SU-DHL-6 (cell line): ENCODE results near the gene GLMP.

Source experiments
- H2AFZ ChIP-seq: fragments of 200-600 bp; sonication (generic); 2 replicates; pipeline ENCODE4 v1.6.1; 2014; ENCODE audit warnings: low read depth, mild to moderate bottlenecking, moderate library complexity, mixed read lengths, antibody characterized with exemption, low read length; ENCODE audit not compliant: severe bottlenecking
- H3F3A ChIP-seq: fragments of 200-600 bp; shearing (Covaris generic); 2 replicates; pipeline ENCODE4 v1.6.0; 2016; ENCODE audit warnings: antibody characterized with exemption, mild to moderate bottlenecking; ENCODE audit not compliant: insufficient read depth
- H3K27ac ChIP-seq: fragments of 200-600 bp; sonication (generic); 2 replicates; pipeline ENCODE4 v1.5.1; 2016; ENCODE audit warnings: low read depth, mild to moderate bottlenecking, low read length, moderate library complexity, mixed read lengths
- H3K27me3 ChIP-seq: fragments of 200-600 bp; sonication (generic), shearing (Covaris generic); 2 replicates; pipeline ENCODE4 v1.6.0; 2014; ENCODE audit warnings: mild to moderate bottlenecking, low read length
- H3K36me3 ChIP-seq: fragments of 200-600 bp; sonication (generic); 2 replicates; pipeline ENCODE4 v1.6.1; 2014; ENCODE audit warnings: mild to moderate bottlenecking, low read length, mixed read lengths
- H3K4me2 ChIP-seq: fragments of 300-600, 200-600 bp; shearing (Covaris generic), sonication (generic); 2 replicates; pipeline ENCODE4 v1.6.0; 2014; ENCODE audit warnings: low read length, low read depth, mild to moderate bottlenecking; ENCODE audit not compliant: poor library complexity, severe bottlenecking
- H3K4me3 ChIP-seq: fragments of 200-600 bp; sonication (generic); 2 replicates; pipeline ENCODE4 v1.5.1; 2014; ENCODE audit warnings: antibody characterized with exemption, low read length, mild to moderate bottlenecking, mixed read lengths; ENCODE audit not compliant: insufficient read depth, poor library complexity, severe bottlenecking
- H3K79me2 ChIP-seq: fragments of 200-600 bp; sonication (generic); 2 replicates; pipeline ENCODE4 v1.6.1; 2014; ENCODE audit warnings: mild to moderate bottlenecking, low read length, moderate library complexity; ENCODE audit not compliant: insufficient read depth
- H3K9ac ChIP-seq: fragments of 200-600 bp; sonication (generic); 2 replicates; pipeline ENCODE4 v1.7.0; 2014; ENCODE audit warnings: mild to moderate bottlenecking, low read length
- H3K9me2 ChIP-seq: fragments of 200-600 bp; sonication (generic); replicated peaks from 2 replicates; pipeline ENCODE4 v1.6.1; 2014; ENCODE audit warnings: low read length; ENCODE audit not compliant: insufficient read depth
- H3K9me3 ChIP-seq: fragments of 200-600 bp; sonication (generic); 2 replicates; pipeline ENCODE4 v1.6.1; 2014; ENCODE audit warnings: low read length, mixed read lengths; ENCODE audit not compliant: insufficient read depth
- H4K20me1 ChIP-seq: fragments of 200-600 bp; sonication (generic); 2 replicates; pipeline ENCODE4 v1.6.1; 2014; ENCODE audit warnings: low read depth, mild to moderate bottlenecking, antibody characterized with exemption, low read length, moderate library complexity, mixed read lengths
- EZH2phosphoT487 ChIP-seq: fragments of 200-600 bp; sonication (generic), shearing (Covaris generic); conservative IDR thresholded peaks from 2 replicates; pipeline ENCODE4 v1.6.1; 2018; ENCODE audit warnings: mild to moderate bottlenecking, antibody characterized with exemption, low read length, moderate library complexity, mixed read lengths
- TF ChIP-seq, protein P1 (sequence below): fragments of 200-600 bp; sonication (generic); IDR thresholded peaks from one replicate; pipeline ENCODE4 v1.5.1; 2017; ENCODE audit warnings: antibody characterized with exemption, mild to moderate bottlenecking, low read length, moderate library complexity; ENCODE audit not compliant: insufficient read depth, poor library complexity, severe bottlenecking

Gene GLMP

DNA sequence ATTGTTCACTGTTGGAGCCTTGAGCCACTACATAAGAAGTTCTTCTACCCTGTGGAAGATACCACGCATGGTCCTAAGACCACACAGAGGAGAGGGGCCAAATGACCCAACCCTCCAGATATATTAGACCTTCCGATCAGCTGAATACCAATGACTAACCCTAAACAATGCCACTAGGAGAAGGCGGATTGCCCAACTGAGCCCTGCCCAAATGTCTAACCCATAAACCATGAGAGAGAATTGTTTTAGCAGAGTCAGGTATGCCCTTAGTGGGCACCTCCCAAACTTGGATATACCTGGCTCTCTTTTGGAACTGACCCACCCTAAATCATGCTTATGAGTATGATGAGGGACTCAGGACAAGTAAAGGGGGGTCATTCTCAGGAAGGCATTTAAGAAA is 25.2 kb downstream of the GLMP start:
- Histone ChIP-seq H3K9me2 (no peaks in the 10 kb centered on the region), H2AFZ (no peak overlapping the region), H3K79me2 (no peaks in the 10 kb centered on the region), H3K4me2 (no peak overlapping the region), H3K9me3 (no peaks in the 10 kb centered on the region), H3K27ac (no peak overlapping the region), H3K36me3 (peaks cover 28% of the 10 kb centered on the region), H3K9ac (no peak overlapping the region), H3K4me3 (no peak overlapping the region), H4K20me1 (no peaks in the 10 kb centered on the region), H3F3A (0 out of 2 replicates have a peak, but pooled peaks cover 3% of the 10 kb centered on the region), H3K27me3 (no peaks in the 10 kb centered on the region)
- TF ChIP-seq, protein P1, sequence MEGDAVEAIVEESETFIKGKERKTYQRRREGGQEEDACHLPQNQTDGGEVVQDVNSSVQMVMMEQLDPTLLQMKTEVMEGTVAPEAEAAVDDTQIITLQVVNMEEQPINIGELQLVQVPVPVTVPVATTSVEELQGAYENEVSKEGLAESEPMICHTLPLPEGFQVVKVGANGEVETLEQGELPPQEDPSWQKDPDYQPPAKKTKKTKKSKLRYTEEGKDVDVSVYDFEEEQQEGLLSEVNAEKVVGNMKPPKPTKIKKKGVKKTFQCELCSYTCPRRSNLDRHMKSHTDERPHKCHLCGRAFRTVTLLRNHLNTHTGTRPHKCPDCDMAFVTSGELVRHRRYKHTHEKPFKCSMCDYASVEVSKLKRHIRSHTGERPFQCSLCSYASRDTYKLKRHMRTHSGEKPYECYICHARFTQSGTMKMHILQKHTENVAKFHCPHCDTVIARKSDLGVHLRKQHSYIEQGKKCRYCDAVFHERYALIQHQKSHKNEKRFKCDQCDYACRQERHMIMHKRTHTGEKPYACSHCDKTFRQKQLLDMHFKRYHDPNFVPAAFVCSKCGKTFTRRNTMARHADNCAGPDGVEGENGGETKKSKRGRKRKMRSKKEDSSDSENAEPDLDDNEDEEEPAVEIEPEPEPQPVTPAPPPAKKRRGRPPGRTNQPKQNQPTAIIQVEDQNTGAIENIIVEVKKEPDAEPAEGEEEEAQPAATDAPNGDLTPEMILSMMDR = no peak

DNA sequence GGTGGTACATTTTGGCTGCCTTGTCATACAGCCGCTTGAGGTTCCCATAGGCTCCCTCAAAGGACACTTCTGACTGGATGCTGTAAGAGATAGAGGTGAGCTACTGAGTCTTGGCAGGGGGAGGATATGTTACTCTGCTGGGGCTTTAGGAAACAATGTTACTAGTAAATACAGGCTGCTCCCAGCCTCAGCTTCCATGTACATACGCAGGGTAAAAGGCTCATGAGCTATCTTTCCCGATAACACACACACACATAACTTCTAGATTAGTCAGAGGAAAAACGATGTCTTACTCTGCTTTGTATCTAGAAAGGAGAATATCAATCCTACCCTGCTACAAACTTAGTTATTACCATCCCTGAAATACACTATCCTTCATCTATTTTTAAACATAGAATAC is 27.1 kb downstream of the GLMP start:
- Histone ChIP-seq H4K20me1 (no peaks in the 10 kb centered on the region), H3K4me3 (no peak overlapping the region), H3K9me3 (no peaks in the 10 kb centered on the region), H3K9me2 (no peaks in the 10 kb centered on the region), H3K36me3 (peaks cover 15% of the 10 kb centered on the region), H3K9ac (no peak overlapping the region), H3K79me2 (no peaks in the 10 kb centered on the region), H2AFZ (no peak overlapping the region), H3F3A (0 out of 2 replicates have a peak, but pooled peaks cover 3% of the 10 kb centered on the region), H3K27me3 (no peaks in the 10 kb centered on the region), H3K4me2 (no peak overlapping the region), H3K27ac (no peak overlapping the region)
- TF ChIP-seq EZH2phosphoT487 = no peak
- TF ChIP-seq, protein P1 = no peak

DNA sequence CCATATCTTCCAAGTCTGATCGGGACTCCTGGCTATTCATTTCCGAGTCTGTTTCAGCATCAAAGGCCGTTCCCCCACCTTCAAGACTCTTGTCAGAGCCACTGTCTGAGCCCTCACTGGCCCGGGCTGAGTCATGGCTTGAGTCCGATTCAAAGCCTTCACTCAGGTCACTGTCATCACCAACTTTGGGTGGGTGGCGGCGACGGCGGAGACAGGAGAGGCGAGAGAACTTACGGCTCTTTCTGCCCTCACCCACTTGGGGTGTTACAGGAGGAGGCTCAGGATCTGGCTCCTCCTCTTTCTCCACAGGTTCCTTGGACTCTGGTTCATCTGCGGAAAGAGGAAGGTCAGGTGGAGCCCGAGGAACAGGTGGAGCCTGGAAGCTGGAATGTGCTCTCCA is 29.4 kb downstream of the GLMP start:
- H3F3A ChIP-seq = no peaks in the 10 kb centered on the region
- H3K4me2 ChIP-seq = no peak overlapping the region
- no peak overlapping the region for H3K9ac ChIP-seq
- no peaks in the 10 kb centered on the region for H3K27me3 ChIP-seq
- H3K9me2 ChIP-seq = no peaks in the 10 kb centered on the region
- H3K36me3 ChIP-seq = peaks cover 13% of the 10 kb centered on the region; the same call in 1 of the 2 replicates
- TF ChIP-seq, protein P1 = no peak
- no peak for TF ChIP-seq EZH2phosphoT487
- no peak overlapping the region for H3K27ac ChIP-seq
- no peak overlapping the region for H2AFZ ChIP-seq
- no peaks in the 10 kb centered on the region; the same call in 1 of the 2 replicates for H3K79me2 ChIP-seq
- no peak overlapping the region for H3K4me3 ChIP-seq
- no peaks in the 10 kb centered on the region for H4K20me1 ChIP-seq
- no peaks in the 10 kb centered on the region for H3K9me3 ChIP-seq

DNA sequence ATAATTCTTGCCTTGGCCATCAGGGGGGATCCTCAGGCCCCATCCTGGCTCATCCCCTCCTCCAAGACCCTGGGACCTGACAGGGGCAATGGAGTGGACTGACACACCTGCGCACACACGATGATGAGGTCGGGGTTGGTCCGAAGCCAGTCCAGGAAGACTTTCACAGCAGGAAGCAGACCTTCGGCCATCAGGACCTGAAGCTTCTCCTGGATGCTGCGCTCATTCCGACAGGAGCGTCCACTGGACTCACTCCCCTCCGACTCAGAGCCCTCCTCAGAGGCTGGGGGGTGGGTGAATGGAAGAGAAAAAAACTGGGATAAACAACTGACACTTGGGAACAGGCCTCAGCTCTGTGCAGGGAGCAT is 32.2 kb downstream of the GLMP start:
- Histone ChIP-seq H3K79me2 (no peaks in the 10 kb centered on the region; the same call in 1 of the 2 replicates), H3K27me3 (no peaks in the 10 kb centered on the region), H3K9ac (no peak overlapping the region), H2AFZ (no peak overlapping the region), H3K9me2 (no peaks in the 10 kb centered on the region), H3K9me3 (no peaks in the 10 kb centered on the region), H4K20me1 (no peaks in the 10 kb centered on the region), H3K4me3 (no peak overlapping the region), H3F3A (no peaks in the 10 kb centered on the region), H3K36me3 (peaks cover 23% of the 10 kb centered on the region; the same call in 1 of the 2 replicates), H3K27ac (no peak overlapping the region), H3K4me2 (no peak overlapping the region)
- no peak for TF ChIP-seq EZH2phosphoT487
- TF ChIP-seq, protein P1 = no peak
